HL-60 (cell line): Measurements from ENCODE around the gene SCAF8.
"Not testable (repeated sequence)": the region's sequence is repeated elsewhere in the genome, so short reads cannot be mapped to it uniquely, and the experiment has no call there.

Experiments
- GABPA ChIP-seq: IDR thresholded peaks from 2 replicates; pipeline ENCODE4 v1.6.1; 2012; ENCODE audit warnings: low read depth
- TF ChIP-seq, protein P1 (sequence below): IDR thresholded peaks from one replicate; pipeline ENCODE4 v1.5.1; 2011; ENCODE audit warnings: low read length, control low read depth, inconsistent platforms; ENCODE audit not compliant: insufficient read depth

DNA sequence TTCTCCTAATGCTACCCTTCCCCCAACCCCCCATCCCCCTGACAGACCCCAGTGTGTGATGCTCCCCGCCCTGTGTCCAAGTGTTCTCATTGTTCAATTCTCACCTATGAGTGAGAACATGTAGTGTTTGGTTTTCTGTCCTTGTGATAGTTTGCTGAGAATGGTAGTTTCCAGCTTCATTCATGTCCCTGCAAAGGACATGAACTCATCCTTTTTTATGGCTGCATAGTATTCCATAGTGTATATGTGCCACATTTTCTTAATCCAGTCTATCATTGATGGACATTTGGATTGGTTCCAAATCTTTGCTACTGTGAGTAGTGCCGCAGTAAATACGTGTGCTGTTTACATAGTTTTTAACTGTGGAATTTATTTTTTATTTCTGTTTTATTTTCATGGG lies 78.4 kb downstream of the SCAF8 start:
- TF ChIP-seq, protein P1, sequence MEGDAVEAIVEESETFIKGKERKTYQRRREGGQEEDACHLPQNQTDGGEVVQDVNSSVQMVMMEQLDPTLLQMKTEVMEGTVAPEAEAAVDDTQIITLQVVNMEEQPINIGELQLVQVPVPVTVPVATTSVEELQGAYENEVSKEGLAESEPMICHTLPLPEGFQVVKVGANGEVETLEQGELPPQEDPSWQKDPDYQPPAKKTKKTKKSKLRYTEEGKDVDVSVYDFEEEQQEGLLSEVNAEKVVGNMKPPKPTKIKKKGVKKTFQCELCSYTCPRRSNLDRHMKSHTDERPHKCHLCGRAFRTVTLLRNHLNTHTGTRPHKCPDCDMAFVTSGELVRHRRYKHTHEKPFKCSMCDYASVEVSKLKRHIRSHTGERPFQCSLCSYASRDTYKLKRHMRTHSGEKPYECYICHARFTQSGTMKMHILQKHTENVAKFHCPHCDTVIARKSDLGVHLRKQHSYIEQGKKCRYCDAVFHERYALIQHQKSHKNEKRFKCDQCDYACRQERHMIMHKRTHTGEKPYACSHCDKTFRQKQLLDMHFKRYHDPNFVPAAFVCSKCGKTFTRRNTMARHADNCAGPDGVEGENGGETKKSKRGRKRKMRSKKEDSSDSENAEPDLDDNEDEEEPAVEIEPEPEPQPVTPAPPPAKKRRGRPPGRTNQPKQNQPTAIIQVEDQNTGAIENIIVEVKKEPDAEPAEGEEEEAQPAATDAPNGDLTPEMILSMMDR = not testable (repeated sequence)
- not testable (repeated sequence) for TF ChIP-seq GABPA
